HEK293 (cell line): ENCODE results near the gene PITHD1.

ENCODE experiments used
- CTCF ChIP-seq: fragments of 450-650 bp; formaldehyde crosslinking; IDR thresholded peaks from 2 replicates; pipeline ENCODE4 v1.5.1; 2016; ENCODE audit warnings: missing biosample characterization, missing genetic modification characterization
- KLF17 ChIP-seq: fragments of 450-650 bp; formaldehyde crosslinking; IDR thresholded peaks from 2 replicates; pipeline ENCODE4 v1.5.1; 2016; ENCODE audit warnings: missing biosample characterization, missing genetic modification characterization
- MEIS1 ChIP-seq: sonication (generic); formaldehyde crosslinking; IDR thresholded peaks from 2 replicates; pipeline ENCODE4 v1.8.1; 2022; ENCODE audit warnings: missing genetic modification reagents, mild to moderate bottlenecking, borderline replicate concordance
- ZNF214 ChIP-seq: fragments of 450-650 bp; formaldehyde crosslinking; IDR thresholded peaks from 2 replicates; pipeline ENCODE4 v1.5.1; 2017; ENCODE audit warnings: missing biosample characterization, mild to moderate bottlenecking, missing genetic modification characterization, borderline replicate concordance
- ZNF223 ChIP-seq: fragments of 450-650 bp; formaldehyde crosslinking; IDR thresholded peaks from 2 replicates; pipeline ENCODE4 v1.5.1; 2016; ENCODE audit warnings: missing biosample characterization, missing genetic modification characterization
- ZNF239 ChIP-seq: fragments of 450-650 bp; formaldehyde crosslinking; IDR thresholded peaks from 2 replicates; pipeline ENCODE4 v1.5.1; 2016; ENCODE audit warnings: missing biosample characterization, missing genetic modification characterization
- ZNF292 ChIP-seq: fragments of 450-650 bp; formaldehyde crosslinking; IDR thresholded peaks from 2 replicates; pipeline ENCODE4 v1.5.1; 2016; ENCODE audit warnings: low read depth, missing biosample characterization, missing genetic modification characterization, borderline replicate concordance
- ZNF416 ChIP-seq: fragments of 450-650 bp; formaldehyde crosslinking; IDR thresholded peaks from 2 replicates; pipeline ENCODE4 v1.5.1; 2016; ENCODE audit warnings: missing biosample characterization, missing genetic modification characterization
- ZNF423 ChIP-seq: fragments of 450-650 bp; formaldehyde crosslinking; IDR thresholded peaks from 2 replicates; pipeline ENCODE4 v1.5.1; 2016; ENCODE audit warnings: missing biosample characterization, missing genetic modification characterization
- ZNF660 ChIP-seq: fragments of 450-650 bp; IDR thresholded peaks from 2 replicates; pipeline ENCODE4 v1.5.1; 2018; ENCODE audit warnings: missing biosample characterization, mild to moderate bottlenecking, missing genetic modification characterization
- ZNF664 ChIP-seq: fragments of 450-650 bp; formaldehyde crosslinking; IDR thresholded peaks from 2 replicates; pipeline ENCODE4 v1.5.1; 2016; ENCODE audit warnings: missing biosample characterization, missing genetic modification characterization
- ZNF830 ChIP-seq: fragments of 450-650 bp; IDR thresholded peaks from 2 replicates; pipeline ENCODE4 v1.5.0; 2018; ENCODE audit warnings: missing biosample characterization, missing genetic modification characterization, low read depth, mild to moderate bottlenecking, moderate library complexity
- ZSCAN30 ChIP-seq: fragments of 450-650 bp; IDR thresholded peaks from 2 replicates; pipeline ENCODE4 v1.5.1; 2018; ENCODE audit warnings: missing biosample characterization, mild to moderate bottlenecking, missing genetic modification characterization, moderate library complexity
- ZXDB ChIP-seq: fragments of 450-650 bp; formaldehyde crosslinking; IDR thresholded peaks from 2 replicates; pipeline ENCODE4 v1.5.1; 2016; ENCODE audit warnings: missing biosample characterization, missing genetic modification characterization

GRCh38 chr1:23787701-23788100 lies 9.5 kb downstream of the PITHD1 start:
- TF ChIP-seq CTCF: no peak
- no peak for TF ChIP-seq ZNF214 (tag by site-specific recombination)
- no peak for TF ChIP-seq ZNF292 (tag by site-specific recombination)
- no peak for TF ChIP-seq ZSCAN30 (tag by site-specific recombination)
- no peak for TF ChIP-seq ZNF223
- no peak for TF ChIP-seq ZNF664
- TF ChIP-seq MEIS1 (CRISPR knock-in tag): no peak
- TF ChIP-seq ZNF660: no peak
- TF ChIP-seq ZNF423 (tag by site-specific recombination): no peak
- TF ChIP-seq ZNF830 (tag by site-specific recombination): no peak
- no peak for TF ChIP-seq ZNF416 (tag by site-specific recombination)
- TF ChIP-seq ZNF239 (tag by site-specific recombination): no peak
- no peak for TF ChIP-seq KLF17 (tag by site-specific recombination)
- no peak for TF ChIP-seq ZXDB (tag by site-specific recombination)
